GM18508 (cell line): Measurements from ENCODE around the gene CAND2.

Source experiments
- ATAC-seq: cut with Tn5 transposase; IDR thresholded peaks from one replicate; pipeline ENCODE4 v1.9.1; 2021; ENCODE audit warnings: moderate number of reproducible peaks; ENCODE audit not compliant: insufficient read depth, unreplicated experiment

CAND2 gene

GRCh38 chr3:12799525-12800440 lies 3.3 kb downstream of the CAND2 start:
- no peak for ATAC-seq

- ATAC-seq: no peak
Measured at GRCh38 chr3:12803371-12803770, 6.9 kb downstream of the CAND2 start.

GRCh38 chr3:12807066-12807465 lies 10.6 kb downstream of the CAND2 start:
- no peak for ATAC-seq

- ATAC-seq: no peak
Measured at GRCh38 chr3:12807601-12808359, 11.3 kb downstream of the CAND2 start.

- ATAC-seq: no peak
Measured at GRCh38 chr3:12808587-12808986, 12.1 kb downstream of the CAND2 start.

- no peak for ATAC-seq
Measured at GRCh38 chr3:12809001-12809400, 12.5 kb downstream of the CAND2 start.

GRCh38 chr3:12809435-12809834 lies 13.0 kb downstream of the CAND2 start:
- ATAC-seq: no peak

- peak; percentile 91 for ATAC-seq
Measured at GRCh38 chr3:12810013-12810780, 13.7 kb downstream of the CAND2 start.

GRCh38 chr3:12810961-12811360 lies 14.5 kb downstream of the CAND2 start:
- ATAC-seq: no peak

- ATAC-seq: no peak
Measured at GRCh38 chr3:12812812-12813211, 16.3 kb downstream of the CAND2 start.

- ATAC-seq: no peak
Measured at GRCh38 chr3:12813967-12814366, 17.5 kb downstream of the CAND2 start.

GRCh38 chr3:12815078-12815477 lies 18.6 kb downstream of the CAND2 start:
- no peak for ATAC-seq

GRCh38 chr3:12815719-12816118 lies 19.2 kb downstream of the CAND2 start:
- ATAC-seq: no peak

- no peak for ATAC-seq
Measured at GRCh38 chr3:12816521-12817342, 20.3 kb downstream of the CAND2 start.

GRCh38 chr3:12817343-12817710 lies 20.8 kb downstream of the CAND2 start:
- ATAC-seq: no peak

- no peak for ATAC-seq
Measured at GRCh38 chr3:12818273-12818672, 21.8 kb downstream of the CAND2 start.

GRCh38 chr3:12818773-12819172 lies 22.3 kb downstream of the CAND2 start:
- ATAC-seq: no peak

- ATAC-seq: no peak
Measured at GRCh38 chr3:12822725-12823373, 26.4 kb downstream of the CAND2 start.

GRCh38 chr3:12824299-12824698 lies 27.8 kb downstream of the CAND2 start:
- ATAC-seq: no peak
